HG03064 (cell line): Measurements from ENCODE around the gene SPATA33.
A peak's percentile ranks its signal among the peaks of the same experiment; 100 is the strongest.
"Not testable (repeated sequence)": the region's sequence is repeated elsewhere in the genome, so short reads cannot be mapped to it uniquely, and the experiment has no call there.

Experiments used
- ATAC-seq: cut with Tn5 transposase; IDR thresholded peaks from one replicate; pipeline ENCODE4 v1.9.1; 2021; ENCODE audit warnings: low read depth; ENCODE audit not compliant: unreplicated experiment

The SPATA33 gene

GRCh38 chr16:89691231-89691985, 33.8 kb downstream of the SPATA33 start:
- no peak for ATAC-seq

GRCh38 chr16:89691986-89692569, 34.4 kb downstream of the SPATA33 start:
- ATAC-seq = no peak

- no peak for ATAC-seq
These were observed 35.7 kb downstream of the SPATA33 start for GRCh38 chr16:89693289-89693731.

GRCh38 chr16:89693931-89694783, 36.5 kb downstream of the SPATA33 start:
- ATAC-seq = no peak

- not testable (repeated sequence) for ATAC-seq
These were observed 37.1 kb downstream of the SPATA33 start for GRCh38 chr16:89694784-89695085.

GRCh38 chr16:89695086-89695874, 37.6 kb downstream of the SPATA33 start:
- ATAC-seq = no peak

- no peak for ATAC-seq
These were observed 38.4 kb downstream of the SPATA33 start for GRCh38 chr16:89695875-89696669.

- ATAC-seq = no peak
These were observed 39.1 kb downstream of the SPATA33 start for GRCh38 chr16:89696670-89697128.

GRCh38 chr16:89697161-89697615, 39.6 kb downstream of the SPATA33 start:
- ATAC-seq = no peak

- ATAC-seq = no peak
These were observed 40.1 kb downstream of the SPATA33 start for GRCh38 chr16:89697616-89698331.

- ATAC-seq = not testable (repeated sequence)
These were observed 41.1 kb downstream of the SPATA33 start for GRCh38 chr16:89698717-89699116.

- not testable (repeated sequence) for ATAC-seq
These were observed 42.0 kb downstream of the SPATA33 start for GRCh38 chr16:89699629-89700099.

- ATAC-seq = peak; percentile 39
These were observed 42.5 kb downstream of the SPATA33 start for GRCh38 chr16:89700100-89700648.

GRCh38 chr16:89700649-89701424, 43.2 kb downstream of the SPATA33 start:
- no peak for ATAC-seq

- peak; percentile 58 for ATAC-seq
These were observed 44.1 kb downstream of the SPATA33 start, which contains the start of gene SPATA2L for GRCh38 chr16:89701425-89702406. Gene SPATA2L, minus strand, starts transcription at chr16:89701705. Its CDS starts 473 bp downstream, at chr16:89701232.

- ATAC-seq = no peak
These were observed 46.6 kb downstream of the SPATA33 start for GRCh38 chr16:89704281-89704680.
